Ovary (tissue), 9 donors: ENCODE data around the gene ST7L. TPM values are rescaled to one million over a fixed set of nuclear protein-coding genes. Genes with fewer than 3 reads are reported as not detected.
A peak's percentile ranks its signal among the peaks of the same experiment; 100 is the strongest.

ENCODE experiments used
- DNase-seq, 5 donors: peaks; one replicate each; pipeline ENCODE4 v3.0.0-alpha.2; 2019 to 2020
- H3K27ac ChIP-seq, 2 donors: fragments of 200-600 bp; one replicate each; pipeline versions ENCODE4 v1.5.1 to v1.8.0; 2019 to 2022
- H3K27me3 ChIP-seq: fragments of 200-600 bp; one replicate; pipeline ENCODE4 v1.8.0; 2022
- H3K36me3 ChIP-seq: fragments of 200-600 bp; sonication (generic); one replicate; pipeline ENCODE4 v1.5.1; 2019
- H3K4me1 ChIP-seq: one replicate; pipeline ENCODE4 v1.8.1; 2013; ENCODE audit warnings: mild to moderate bottlenecking, moderate library complexity; ENCODE audit not compliant: insufficient read depth
- H3K4me3 ChIP-seq: fragments of 200-600 bp; sonication (generic); one replicate; pipeline ENCODE4 v1.5.1; 2017
- H3K9me3 ChIP-seq, 2 donors: fragments of 200-600 bp in 1 of 2; sonication (generic) in 1 of 2; one replicate each; pipeline versions ENCODE4 v1.5.1 to v1.8.1; 2013 to 2019; ENCODE audit warnings: mild to moderate bottlenecking in 1 of 2, moderate library complexity in 1 of 2
- CTCF ChIP-seq, 3 donors: fragments of 450-650 bp in 2 of 3; fragments of 200-600 bp in 1 of 3; IDR thresholded peaks; one replicate each; pipeline versions ENCODE4 v1.5.1 to v1.8.0; 2016 to 2022; ENCODE audit warnings: antibody characterized with exemption in 3 of 3, mild to moderate bottlenecking in 1 of 3
- EP300 ChIP-seq: sonication (generic); formaldehyde crosslinking; IDR thresholded peaks from one replicate; pipeline ENCODE4 v1.6.1; 2017; ENCODE audit warnings: antibody characterized with exemption
- POLR2A ChIP-seq: fragments of 450-650 bp; IDR thresholded peaks from one replicate; pipeline ENCODE4 v1.6.1; 2017; ENCODE audit warnings: antibody characterized with exemption, mild to moderate bottlenecking, moderate library complexity
- WGBS, 3 donors: extraction: QIAGEN DNeasy Blood & Tissue Kit in 1 of 3; methylation state at CpG; one replicate each; pipeline versions ENCODE4 v1.1.5 to v1.1.7; 2013 to 2017; 5-methylcytosine and 5-hydroxymethylcytosine counted together
- intact Hi-C, 4 donors: fragments of 100-400 bp; cut with DNase I; formaldehyde crosslinking; loops; one replicate each; pipeline versions ENCODE4 v1.11.0 to v1.15.1; 2022 to 2023
- polyA plus RNA-seq, 2 donors: library from polyadenylated mRNA; stranded (reverse); fragments of 200-250 nt in 1 of 2; fragments of 350-450 nt in 1 of 2; fragmentation: Illumina TruSeq in 1 of 2; extraction: RNeasy Lipid Tissue Mini Kit (QIAGEN cat#74804) in 1 of 2; gene quantifications; one replicate each; pipeline ENCODE4 v1.2.3, GENCODE V29; 2013 to 2014
- total RNA-seq, 7 donors: library from RNA; depleted of rRNA in 2 of 7; stranded (reverse); fragments of >200 nt in 2 of 7; fragmentation: NEBNext Ultra II Directional in 3 of 7; extraction: Animal tissue kit (Norgen Biotek cat#: 25700) in 3 of 7; gene quantifications; one replicate each; pipeline versions ENCODE4 v1.1.0 to v1.2.4, GENCODE V29; 2016 to 2023
- donor health status: DM: no; HTN: no; CAD: no; lungs with moderate emphysema.
- donor health status: DM: no; HTN: no; CAD: no.
- donor health status: Bipolar disorder and iron deficiency.
- donor health status: DM: yes; HTN: yes; CAD: no.
- donor health status: DM: no; HTN: no; CAD: no.
- donor health status: DM: yes; HTN: yes; CAD: no.

ST7L gene
- total and polyA plus RNA-seq, 9 donors = 12.5 to 32.0 (median 22.3) TPM

DNA sequence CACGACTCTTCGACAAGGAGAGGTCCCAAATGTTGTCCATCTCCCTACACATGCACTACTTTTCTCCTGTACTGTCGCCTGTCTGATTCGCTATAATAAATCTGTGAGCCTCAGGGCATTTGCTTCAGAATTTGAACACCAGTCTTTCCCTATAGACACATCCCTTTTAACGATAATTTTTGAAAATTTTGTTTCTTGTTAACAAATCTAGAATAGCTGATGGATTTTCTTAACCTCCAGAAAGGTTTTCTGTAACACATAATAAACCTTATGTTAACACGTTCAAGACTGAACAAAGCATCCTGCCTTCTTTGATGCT is 1.4 kb upstream of the ST7L start:
- 0 to 2% (median 1%) methylated on average over 6 of the region's 6 CpGs for WGBS, 3 donors
- H3K4me1 ChIP-seq = peaks cover 3% of the 10 kb centered on the region
- no peaks in the 10 kb centered on the region for H3K36me3 ChIP-seq
- H3K27ac ChIP-seq = peak overlapping the region in 1 of 2 donors; percentile 91
- no peak for TF ChIP-seq POLR2A
- no peak for TF ChIP-seq EP300
- no peaks in the 10 kb centered on the region for H3K27me3 ChIP-seq
- no peak for DNase-seq
- intact Hi-C loops = loop anchor here in 2 of 4 donors (5.0 to 10.0 kb wide), 2 partner anchors 84 to 87 kb away; partner anchors contain the start of gene RHOC (in 2 of the 2)
- H3K9me3 ChIP-seq = no peaks in the 10 kb centered on the region
- peak overlapping the region; percentile 95 for H3K4me3 ChIP-seq

- Histone ChIP-seq H3K36me3 (no peaks in the 10 kb centered on the region), H3K4me1 (peaks cover 3% of the 10 kb centered on the region), H3K27ac (peak within 1 kb of the TSS; percentile 91 to 93), H3K4me3 (peak within 1 kb of the TSS; percentile 95), H3K9me3 (no peaks in the 10 kb centered on the region), H3K27me3 (no peaks in the 10 kb centered on the region)
- peak; percentile 88 for TF ChIP-seq POLR2A
- TF ChIP-seq CTCF (IDR thresholded peaks at IDR 0.05) = no peak
- intact Hi-C loops = loop anchor here (2.0 to 10.0 kb wide), 7 partner anchors 53 to 225 kb away; partner anchors contain the start of genes RHOC (in 3 of the 4), WNT2B (in 3 of the 4) and CTTNBP2NL (in 2 of the 4)
- WGBS, 3 donors = 0% methylated on average over 50 of the region's 50 CpGs
- DNase-seq = peak; percentile 89 to 93 (median 90)
Observed at GRCh38 chr1:112619518-112620376, 806 bp upstream of the ST7L start, which contains the start of gene CAPZA1. CAPZA1 (plus strand) TSS chr1:112619832; CDS start chr1:112619845, 13 bp downstream.

GRCh38 chr1:112618114-112618720 is 724 bp downstream of the ST7L start:
- H3K36me3 ChIP-seq = no peaks in the 10 kb centered on the region
- intact Hi-C loops = loop anchor here in 3 of 4 donors (2.0 to 10.0 kb wide), 6 partner anchors 55 to 223 kb away; partner anchors contain the start of genes WNT2B (in 3 of the 3), CTTNBP2NL (in 2 of the 3) and RHOC (in 1 of the 3)
- 0 to 1% (median 1%) methylated on average over 12 of the region's 12 CpGs for WGBS, 3 donors
- H3K4me1 ChIP-seq = peaks cover 3% of the 10 kb centered on the region
- DNase-seq = no peak
- TF ChIP-seq CTCF (IDR thresholded peaks at IDR 0.05) (no peak), EP300 (no peak), POLR2A (no peak)
- no peaks in the 10 kb centered on the region for H3K9me3 ChIP-seq
- peak overlapping the region; percentile 95 for H3K4me3 ChIP-seq
- no peaks in the 10 kb centered on the region for H3K27me3 ChIP-seq
- peak overlapping the region; percentile 91 to 93 for H3K27ac ChIP-seq

DNA sequence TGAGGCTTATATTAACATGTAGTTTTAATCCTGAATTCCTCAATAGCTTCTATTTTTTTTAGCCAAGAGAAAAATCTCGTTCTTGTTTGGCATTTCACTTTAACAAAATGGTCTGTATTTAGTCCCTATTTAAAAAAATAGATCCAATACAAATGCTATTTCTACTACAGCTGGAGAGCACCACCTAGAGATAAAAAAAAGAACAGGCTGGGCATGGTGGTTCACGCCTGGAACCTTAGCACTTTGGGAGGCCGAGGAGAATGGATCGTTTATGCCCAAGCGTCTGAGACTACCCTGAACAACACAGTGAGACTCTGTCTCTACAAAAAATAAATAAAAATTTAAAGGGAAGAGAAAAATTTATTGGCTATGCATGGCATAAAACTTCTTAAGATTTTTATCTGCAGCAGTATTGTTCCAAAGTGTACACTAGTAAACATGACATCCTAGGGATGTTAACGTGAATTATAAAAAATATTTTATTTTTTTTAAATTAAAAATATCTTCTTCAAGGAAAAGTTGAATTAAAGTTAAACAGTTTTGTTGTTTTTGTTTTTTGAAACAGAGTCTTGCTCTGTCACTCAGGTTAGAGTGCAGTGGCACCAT is 4.4 kb downstream of the ST7L start:
- intact Hi-C loops = loop anchor here in 3 of 4 donors (5.0 to 10.0 kb wide), 4 partner anchors 93 to 220 kb away; partner anchors contain the start of genes WNT2B (in 3 of the 3), CTTNBP2NL (in 2 of the 3) and RHOC (in 1 of the 3)
- no peaks in the 10 kb centered on the region for H3K4me1 ChIP-seq
- H3K27ac ChIP-seq = no peak overlapping the region
- no peaks in the 10 kb centered on the region for H3K9me3 ChIP-seq
- no peak for DNase-seq
- H3K36me3 ChIP-seq = no peaks in the 10 kb centered on the region
- H3K4me3 ChIP-seq = no peak overlapping the region
- WGBS, 3 donors = 53 to 59% (median 59%) methylated on average over 6 of the region's 6 CpGs
- H3K27me3 ChIP-seq = no peaks in the 10 kb centered on the region
- no peak for TF ChIP-seq POLR2A

GRCh38 chr1:112605633-112606327 is 13.2 kb downstream of the ST7L start:
- no peaks in the 10 kb centered on the region for H3K9me3 ChIP-seq
- WGBS, 3 donors = 90 to 93% (median 91%) methylated on average over 4 of the region's 4 CpGs
- H3K27ac ChIP-seq = no peak overlapping the region
- no peaks in the 10 kb centered on the region for H3K27me3 ChIP-seq
- H3K4me3 ChIP-seq = no peak overlapping the region
- DNase-seq = no peak
- no peak for TF ChIP-seq EP300
- no peak for TF ChIP-seq POLR2A
- no peak for TF ChIP-seq CTCF (IDR thresholded peaks at IDR 0.05)
- intact Hi-C loops = no loop called here
- H3K4me1 ChIP-seq = no peaks in the 10 kb centered on the region
- no peaks in the 10 kb centered on the region for H3K36me3 ChIP-seq
